IMR-90 (cell line): ENCODE measurements around the gene KCMF1. TPM values are rescaled to one million over a fixed set of nuclear protein-coding genes. Genes with fewer than 3 reads are reported as not detected.
A peak's percentile ranks its signal among the peaks of the same experiment; 100 is the strongest.

Source experiments
- ATAC-seq: fragments of 200-7000 bp; cut with Tn5 transposase; 2 replicates; pipeline ENCODE4 v1.9.1; 2020; ENCODE audit warnings: low read depth, mild to moderate bottlenecking, moderate library complexity
- BruUV-seq: library from RNA; stranded (reverse); fragments of 400-500 nt; replicated peaks from 2 replicates; lab custom pipeline; 2021; lab: Mats Ljungman, UMichigan
- CTCF ChIA-PET: fragments of 300-600 bp; formaldehyde crosslinking; extraction: SDS; loops from one replicate; lab custom pipeline; 2021; ENCODE audit warnings: antibody characterized with exemption; lab: Yijun Ruan, JAX
- POLR2A ChIA-PET: fragments of 300-600 bp; sonication (Branson Sonifier 250); formaldehyde crosslinking; loops from one replicate; lab custom pipeline; 2022; ENCODE audit warnings: antibody characterized with exemption; ENCODE audit not compliant: unreplicated experiment; lab: Charles Lee
- DNase-seq: peaks from one replicate; pipeline ENCODE4 v3.0.0; 2013
- H2AFZ ChIP-seq: replicated peaks from 2 replicates; pipeline ENCODE3; 2013; ENCODE audit warnings: low read length, mild to moderate bottlenecking; ENCODE audit not compliant: poor library complexity
- H2AK5ac ChIP-seq: 2 replicates; pipeline ENCODE4 v1.6.1; 2013; ENCODE audit warnings: low read depth, low read length, inconsistent platforms
- H2AK9ac ChIP-seq: replicated peaks from 2 replicates; pipeline ENCODE3; 2013; ENCODE audit warnings: mild to moderate bottlenecking, low read depth, low read length, moderate library complexity; ENCODE audit not compliant: poor library complexity
- H2BK120ac ChIP-seq: 2 replicates; pipeline ENCODE4 v1.6.1; 2013; ENCODE audit warnings: low read depth, low read length, inconsistent platforms
- H2BK15ac ChIP-seq: 3 replicates; pipeline ENCODE4 v1.6.1; 2013; ENCODE audit warnings: low read depth, low read length, inconsistent platforms
- H2BK20ac ChIP-seq: 2 replicates; pipeline ENCODE4 v1.6.1; 2013; ENCODE audit warnings: low read depth, mild to moderate bottlenecking, inconsistent platforms, low read length, moderate library complexity
- H2BK5ac ChIP-seq: 2 replicates; pipeline ENCODE4 v1.6.1; 2013; ENCODE audit warnings: mild to moderate bottlenecking, low read depth, low read length, inconsistent platforms; ENCODE audit not compliant: poor library complexity, severe bottlenecking
- H3K14ac ChIP-seq: replicated peaks from 2 replicates; pipeline ENCODE4 v1.6.1; 2013; ENCODE audit warnings: low read depth, low read length, inconsistent platforms
- H3K18ac ChIP-seq: 2 replicates; pipeline ENCODE4 v1.6.1; 2013; ENCODE audit warnings: low read depth, low read length, control low read depth
- H3K23ac ChIP-seq: 2 replicates; pipeline ENCODE4 v1.6.1; 2013; ENCODE audit warnings: low read depth, low read length, inconsistent platforms
- H3K27ac ChIP-seq: 2 replicates; pipeline ENCODE4 v1.5.1; 2013; ENCODE audit warnings: mild to moderate bottlenecking, control low read depth, low read length; ENCODE audit not compliant: insufficient read depth
- H3K27me3 ChIP-seq: 2 replicates; pipeline ENCODE4 v1.6.1; 2013; ENCODE audit warnings: low read length; ENCODE audit not compliant: control insufficient read depth, insufficient read depth
- H3K36me3 ChIP-seq: 2 replicates; pipeline ENCODE4 v1.6.1; 2013; ENCODE audit warnings: low read length, mixed read lengths; ENCODE audit not compliant: control insufficient read depth, insufficient read depth
- H3K4ac ChIP-seq: 2 replicates; pipeline ENCODE4 v1.6.1; 2013; ENCODE audit warnings: low read depth, low read length, inconsistent platforms
- H3K4me1 ChIP-seq: 2 replicates; pipeline ENCODE4 v1.6.1; 2013; ENCODE audit warnings: low read length, mixed read lengths; ENCODE audit not compliant: control insufficient read depth, insufficient read depth
- H3K4me2 ChIP-seq: 2 replicates; pipeline ENCODE4 v1.6.1; 2013; ENCODE audit warnings: low read depth, mild to moderate bottlenecking, control low read depth, low read length, moderate library complexity
- H3K4me3 ChIP-seq: 2 replicates; pipeline ENCODE4 v1.5.1; 2013; ENCODE audit warnings: low read depth, mild to moderate bottlenecking, control low read depth, low read length, moderate library complexity; ENCODE audit not compliant: insufficient read depth
- H3K56ac ChIP-seq: 2 replicates; pipeline ENCODE4 v1.6.1; 2013; ENCODE audit warnings: low read length, inconsistent platforms; ENCODE audit not compliant: insufficient read depth; ENCODE audit errors: extremely low read depth
- H3K79me1 ChIP-seq, 2 experiments: 2 replicates each; pipeline ENCODE4 v1.6.1; 2013; ENCODE audit warnings: low read length in 2 of 2, inconsistent platforms in 1 of 2, low read depth in 1 of 2
- H3K9ac ChIP-seq: 2 replicates; pipeline ENCODE4 v1.6.1; 2013; ENCODE audit warnings: low read depth, low read length, control low read depth
- H3K9me1 ChIP-seq: 2 replicates; pipeline ENCODE4 v1.6.1; 2013; ENCODE audit warnings: low read length, inconsistent platforms; ENCODE audit not compliant: insufficient read depth
- H3K9me3 ChIP-seq: 2 replicates; pipeline ENCODE4 v1.6.1; 2013; ENCODE audit warnings: low read length; ENCODE audit not compliant: control insufficient read depth, insufficient read depth
- H4K20me1 ChIP-seq: 2 replicates; pipeline ENCODE4 v1.6.1; 2013; ENCODE audit warnings: low read length, inconsistent platforms; ENCODE audit not compliant: insufficient read depth
- H4K5ac ChIP-seq: 2 replicates; pipeline ENCODE4 v1.6.1; 2013; ENCODE audit warnings: mild to moderate bottlenecking, low read depth, low read length, control low read depth
- H4K8ac ChIP-seq, 2 experiments: 2 replicates each; pipeline ENCODE4 v1.6.1; 2013; ENCODE audit warnings: low read depth in 2 of 2, low read length in 2 of 2, control low read depth in 1 of 2, inconsistent platforms in 1 of 2
- H4K91ac ChIP-seq: 2 replicates; pipeline ENCODE4 v1.6.1; 2013; ENCODE audit warnings: low read depth, low read length, inconsistent platforms; ENCODE audit not compliant: insufficient read depth
- CEBPB ChIP-seq: IDR thresholded peaks from 2 replicates; pipeline ENCODE4 v1.6.1; 2012; ENCODE audit warnings: low read depth, low read length, improper control_type of control experiment
- CHD1 ChIP-seq: IDR thresholded peaks from 2 replicates; pipeline ENCODE4 v1.6.1; 2012; ENCODE audit warnings: low read depth, low read length, improper control_type of control experiment
- CTCF ChIP-seq: conservative IDR thresholded peaks from 2 replicates; pipeline ENCODE4 v1.5.1; 2012; ENCODE audit warnings: mild to moderate bottlenecking, low read depth, low read length, improper control_type of control experiment
- MAZ ChIP-seq: IDR thresholded peaks from 2 replicates; pipeline ENCODE4 v1.6.1; 2012; ENCODE audit warnings: low read depth, mild to moderate bottlenecking, low read length, improper control_type of control experiment, moderate library complexity, borderline replicate concordance
- MXI1 ChIP-seq: IDR thresholded peaks from 2 replicates; pipeline ENCODE4 v1.6.1; 2012; ENCODE audit warnings: low read depth, mild to moderate bottlenecking, low read length, moderate library complexity, borderline replicate concordance
- NFE2L2 ChIP-seq: fragments of 150-350 bp; IDR thresholded peaks from 2 replicates; pipeline ENCODE4 v1.6.1; 2016; ENCODE audit warnings: low read depth, mild to moderate bottlenecking, low read length
- POLR2A ChIP-seq: IDR thresholded peaks from 2 replicates; pipeline ENCODE4 v1.6.1; 2012; ENCODE audit warnings: mild to moderate bottlenecking, low read depth, low read length
- RCOR1 ChIP-seq: IDR thresholded peaks from 2 replicates; pipeline ENCODE4 v1.6.1; 2012; ENCODE audit warnings: mild to moderate bottlenecking, low read length, improper control_type of control experiment; ENCODE audit not compliant: insufficient replicate concordance
- WGBS, 2 experiments: methylation state at CpG; one replicate each; pipeline versions ENCODE4 v1.1.5 to v1.1.7; 2013; ENCODE audit warnings: missing lambda C conversion rate in 2 of 2; ENCODE audit not compliant: insufficient read length in 1 of 2; ENCODE audit errors: extremely low coverage in 2 of 2; 5-methylcytosine and 5-hydroxymethylcytosine counted together
- dilution Hi-C: fragments of 300-500 bp; cut with HindIII; formaldehyde crosslinking; loops from one replicate; pipeline ENCODE4 v1.14.3; 2018; ENCODE audit warnings: low sequenced_read_pairs; ENCODE audit not compliant: unreplicated experiment
- in situ Hi-C: fragments of 300-500 bp; cut with MboI; formaldehyde crosslinking; loops from 3 replicates; pipeline ENCODE4 v1.14.3; 2019; ENCODE audit warnings: low sequenced_read_pairs, inconsistent platforms, mixed read lengths
- intact Hi-C: fragments of 100-400 bp; cut with micrococcal nuclease; formaldehyde crosslinking; loops from 2 replicates; pipeline ENCODE4 v1.10.0; 2022
- polyA plus RNA-seq, 3 experiments: library from polyadenylated mRNA; depleted of rRNA; stranded (reverse); fragments of >200 nt; gene quantifications; 2 replicates each; pipeline ENCODE4 v1.2.3, GENCODE V29; 2012; ENCODE audit warnings: low replicate concordance in 1 of 3
- total RNA-seq: library from RNA; depleted of rRNA; stranded (reverse); fragments of >200 nt; gene quantifications from 2 replicates; pipeline ENCODE4 v1.2.3, GENCODE V29; 2012
- TF ChIP-seq, protein P1 (sequence below): fragments of 150-350 bp; IDR thresholded peaks from 2 replicates; pipeline ENCODE4 v1.6.1; 2017; ENCODE audit warnings: mild to moderate bottlenecking, antibody characterized with exemption, low read length, low read depth

KCMF1 gene
- total and polyA plus RNA-seq, 2 of the 4 experiments (the other 2 are of a cell fraction): 49.9 to 108 TPM

DNA sequence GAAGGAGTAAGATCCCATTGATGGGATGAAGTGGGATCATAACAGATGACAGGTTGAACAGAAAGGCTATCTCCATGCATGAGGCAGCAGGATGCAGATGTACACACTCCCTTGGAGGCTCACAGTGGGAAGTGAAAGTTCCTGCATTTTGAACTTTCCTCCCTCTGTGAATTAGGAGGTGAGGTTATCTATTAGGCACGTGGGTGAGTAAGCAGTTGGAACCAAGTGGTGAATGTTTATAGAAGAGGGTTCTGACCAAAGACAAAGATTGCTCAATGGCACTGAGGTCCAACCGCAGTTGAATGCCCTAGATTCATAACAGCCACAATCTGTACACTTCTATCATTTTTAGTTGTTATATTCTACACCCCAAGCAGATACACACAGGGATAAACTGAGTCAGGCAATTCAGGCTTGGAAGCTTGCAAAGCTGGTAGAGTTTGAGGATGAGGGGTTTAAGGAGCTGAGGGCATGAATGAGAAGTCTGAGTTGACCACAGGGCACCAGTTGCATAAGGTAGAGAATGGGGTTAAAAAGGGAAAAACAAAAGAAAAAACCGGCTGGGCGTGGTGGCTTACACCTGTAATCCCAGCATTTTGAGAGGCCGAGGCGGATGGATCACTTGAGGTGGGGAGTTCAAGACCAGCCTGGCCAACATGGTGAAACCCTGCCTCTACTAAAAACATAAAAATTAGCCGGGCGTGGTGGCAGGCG is 7.1 kb upstream of the KCMF1 start (continued):
- TF ChIP-seq CHD1 (no peak), MXI1 (peak; percentile 14; the same call in 1 of the 2 replicates)

DNA sequence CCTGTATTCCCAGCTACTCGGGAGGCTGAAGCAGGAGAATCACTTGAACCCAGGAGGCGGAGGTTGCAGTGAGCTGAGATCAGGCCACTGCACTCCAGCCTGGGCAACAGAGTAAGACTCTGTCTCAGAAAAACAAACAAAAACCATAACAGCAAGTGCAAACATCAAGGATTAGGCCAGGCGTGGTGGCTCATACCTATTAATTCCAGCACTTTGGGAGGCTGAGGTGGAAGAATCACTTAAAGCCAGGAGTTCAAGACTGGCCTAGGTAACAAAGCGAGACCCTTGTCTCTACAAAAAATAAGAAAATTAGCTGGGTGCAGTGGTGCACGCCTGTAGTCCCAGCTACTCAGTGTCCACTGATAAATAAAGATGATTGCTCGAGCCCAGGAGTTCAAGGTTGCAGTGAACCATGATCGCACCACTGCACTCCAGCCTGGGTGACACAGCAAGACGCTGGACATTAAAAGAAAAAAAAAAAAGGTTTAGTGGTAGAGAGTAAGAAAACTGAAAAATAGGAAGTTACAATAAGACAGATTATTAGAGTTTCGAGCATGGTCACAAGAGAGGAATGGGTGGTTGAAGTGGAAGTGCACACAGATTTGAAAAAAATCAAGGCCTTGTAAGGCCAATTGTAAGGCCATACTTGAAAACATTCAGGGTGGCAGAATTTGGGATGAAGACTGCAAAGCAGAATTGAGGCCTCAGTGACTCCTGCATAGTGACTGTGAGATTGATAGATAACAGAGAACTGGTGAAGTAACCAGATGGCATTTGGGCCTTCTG is 6.4 kb upstream of the KCMF1 start:
- in situ Hi-C loops: no loop called here
- Histone ChIP-seq H2BK120ac (no peak overlapping the region), H2AFZ (no peak overlapping the region), H3K18ac (no peak overlapping the region), H2BK5ac (no peak overlapping the region), H3K9ac (no peak overlapping the region), H3K4me1 (peaks cover 20% of the 10 kb centered on the region), H3K27ac (no peak overlapping the region), H3K79me1 (peaks cover 28 to 70% of the 10 kb centered on the region in 2 experiments), H3K4me2 (no peak overlapping the region), H3K4ac (peak overlapping the region; percentile 18), H3K14ac (no peak overlapping the region; the same call in 1 of the 2 replicates), H3K23ac (peak overlapping the region; percentile 44; the same call in 1 of the 2 replicates), H2BK15ac (0 out of 3 replicates have a peak overlapping the region, but pooled peaks have one; percentile 33), H2BK20ac (peak overlapping the region; percentile 27; the same call in 1 of the 2 replicates), H2AK9ac (no peak overlapping the region), H4K20me1 (peaks cover 27% of the 10 kb centered on the region), H3K56ac (no peak overlapping the region), H3K9me3 (no peaks in the 10 kb centered on the region), H3K27me3 (no peaks in the 10 kb centered on the region), H3K4me3 (no peak overlapping the region), H4K8ac (peak overlapping the region in 1 of 2 experiments; percentile 46; a peak in 1 of 4 replicates), H4K5ac (no peak overlapping the region), H2AK5ac (peak overlapping the region; percentile 65; the same call in 1 of the 2 replicates), H3K36me3 (peaks cover 10% of the 10 kb centered on the region), H3K9me1 (peaks cover 22% of the 10 kb centered on the region), H4K91ac (no peak overlapping the region)
- WGBS, 2 experiments: 97% methylated on average over 5 of the region's 9 CpGs; no CpG with 5 or more reads in 1 of the 2 experiments
- dilution Hi-C loops: no loop called here
- TF ChIP-seq POLR2A: no peak
- TF ChIP-seq MAZ: no peak
- TF ChIP-seq CHD1: no peak
- TF ChIP-seq CTCF: no peak
- TF ChIP-seq RCOR1: no peak
- TF ChIP-seq, protein P1, sequence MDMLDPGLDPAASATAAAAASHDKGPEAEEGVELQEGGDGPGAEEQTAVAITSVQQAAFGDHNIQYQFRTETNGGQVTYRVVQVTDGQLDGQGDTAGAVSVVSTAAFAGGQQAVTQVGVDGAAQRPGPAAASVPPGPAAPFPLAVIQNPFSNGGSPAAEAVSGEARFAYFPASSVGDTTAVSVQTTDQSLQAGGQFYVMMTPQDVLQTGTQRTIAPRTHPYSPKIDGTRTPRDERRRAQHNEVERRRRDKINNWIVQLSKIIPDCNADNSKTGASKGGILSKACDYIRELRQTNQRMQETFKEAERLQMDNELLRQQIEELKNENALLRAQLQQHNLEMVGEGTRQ: no peak
- TF ChIP-seq CEBPB: no peak
- no peak for TF ChIP-seq MXI1
- no peak for TF ChIP-seq NFE2L2
- no TSS peak for BruUV-seq
- no peak for ATAC-seq
- ChIA-PET CTCF (no interaction called here), POLR2A (no interaction called here)
- no peak for DNase-seq
- intact Hi-C loops: no loop called here
